GM19468 (cell line): ENCODE data around the gene RS1.

ENCODE experiments used
- ATAC-seq: cut with Tn5 transposase; IDR thresholded peaks from one replicate; pipeline ENCODE4 v1.9.1; 2021; ENCODE audit warnings: mild to moderate bottlenecking, moderate library complexity, moderate number of reproducible peaks; ENCODE audit not compliant: unreplicated experiment; ENCODE audit errors: extremely low read depth

The RS1 gene

GRCh38 chrX:18613930-18614639, 57.8 kb downstream of the RS1 start:
- no peak for ATAC-seq

- ATAC-seq = no peak
These were observed 63.9 kb downstream of the RS1 start for GRCh38 chrX:18607966-18608365.

- ATAC-seq = no peak
These were observed 73.5 kb downstream of the RS1 start for GRCh38 chrX:18598413-18598812.

GRCh38 chrX:18596096-18596495, 75.8 kb downstream of the RS1 start:
- no peak for ATAC-seq

GRCh38 chrX:18594079-18594478, 77.8 kb downstream of the RS1 start:
- ATAC-seq = no peak

GRCh38 chrX:18591834-18592233, 80.1 kb downstream of the RS1 start:
- no peak for ATAC-seq
